ENCODE data around the gene KIF14. TPM values are rescaled to one million over a fixed set of nuclear protein-coding genes. Genes with fewer than 3 reads are reported as not detected.

Gene KIF14
- polyA plus RNA-seq, 1 of the 3 experiments (the other 2 are of a cell fraction) = 1.2 TPM

- Histone ChIP-seq H3K79me2 (ENCODE audit: insufficient read depth) (no peaks in the 10 kb centered on the region), H3K4me1 (ENCODE audit: control insufficient read depth in 1 of 2, insufficient read depth in 2 of 2, low read depth in 1 of 2, low read length in 1 of 2) (no peaks in the 10 kb centered on the region), H2AFZ (ENCODE audit: low read depth) (no peak overlapping the region), H3K27ac (ENCODE audit: low read depth in 2 of 2, low read length in 1 of 2) (no peak overlapping the region), H3K9me3 (no peaks in the 10 kb centered on the region), H3K36me3 (replicated peaks in 1 of 2; ENCODE audit: control insufficient read depth in 1 of 2, insufficient read depth in 2 of 2, low read length in 1 of 2) (no peaks in the 10 kb centered on the region), H4K20me1 (ENCODE audit: insufficient read depth) (no peaks in the 10 kb centered on the region), H3K4me2 (no peak overlapping the region), H3F3A (replicated peaks; ENCODE audit: insufficient read depth) (no peaks in the 10 kb centered on the region), H3K4me3 (ENCODE audit: low read depth in 2 of 2, low read length in 1 of 2) (no peak overlapping the region), H3K27me3 (ENCODE audit: insufficient read depth) (peaks cover 6% of the 10 kb centered on the region; the same call in 1 of the 2 replicates), H3K9me2 (no peaks in the 10 kb centered on the region), H3K9ac (no peak overlapping the region)
- no peak for DNase-seq
- no peak for TF ChIP-seq JUND (IDR thresholded peaks at IDR 0.05)
- TF ChIP-seq CTCF (IDR thresholded peaks at IDR 0.05) = no peak
- TF ChIP-seq EP300 (IDR thresholded peaks at IDR 0.05; ENCODE audit: borderline replicate concordance in 1 of 2, low read depth in 1 of 2, low read length in 1 of 2) = no peak
- no peak for TF ChIP-seq CHD2 (IDR thresholded peaks at IDR 0.05; ENCODE audit: low read length, partially characterized antibody)
- TF ChIP-seq ZBTB33 (IDR thresholded peaks at IDR 0.05; ENCODE audit: borderline replicate concordance, low read depth) = no peak
- TF ChIP-seq PBX3 (IDR thresholded peaks at IDR 0.05) = no peak
- no peak for TF ChIP-seq ELF1 (IDR thresholded peaks at IDR 0.05)
- no peak for TF ChIP-seq NFIC (IDR thresholded peaks at IDR 0.05; ENCODE audit: borderline replicate concordance)
- no peak for TF ChIP-seq EZH2phosphoT487 (IDR thresholded peaks at IDR 0.05; ENCODE audit: borderline replicate concordance, low read depth)
- no peak for TF ChIP-seq RXRA (IDR thresholded peaks at IDR 0.05; ENCODE audit: borderline replicate concordance, low read depth)
- no peak for TF ChIP-seq SIN3A (IDR thresholded peaks at IDR 0.05; ENCODE audit: borderline replicate concordance, low read depth, low read length)
- no peak for TF ChIP-seq TAF1 (IDR thresholded peaks at IDR 0.05; ENCODE audit: borderline replicate concordance, low read depth, low read length)
- TF ChIP-seq YY1 (IDR thresholded peaks at IDR 0.05; ENCODE audit: low read depth) = no peak
- no peak for TF ChIP-seq USF2 (IDR thresholded peaks at IDR 0.05; ENCODE audit: borderline replicate concordance, low read depth, low read length)
- TF ChIP-seq IRF3 (IDR thresholded peaks at IDR 0.05; ENCODE audit: low read depth, low read length) = no peak
- TF ChIP-seq POLR2AphosphoS5 (IDR thresholded peaks at IDR 0.05; ENCODE audit: low read depth, low read length) = no peak
- TF ChIP-seq SMC3 (IDR thresholded peaks at IDR 0.05; ENCODE audit: low read depth, low read length) = no peak
- WGBS (ENCODE audit: low lambda C conversion rate) = 87% methylated on average over 8 of the region's 8 CpGs
- POLR2A ChIA-PET = no interaction called here
- CTCF ChIA-PET = interaction anchor here (1.3 kb wide), 1 partner anchor 16 kb away, joined by 3 read pairs; no protein-coding TSS in a partner anchor
Measured at GRCh38 chr1:200520735-200521134, 99.8 kb downstream of the KIF14 start.

Measured in SK-N-SH (cell line).